Measurements from ENCODE around the gene UGT1A10. TPM values are rescaled to one million over a fixed set of nuclear protein-coding genes. Genes with fewer than 3 reads are reported as not detected.
"Not testable (repeated sequence)": the region's sequence is repeated elsewhere in the genome, so short reads cannot be mapped to it uniquely, and the experiment has no call there.

UGT1A10 gene
- polyA plus RNA-seq, 1 donor from 2014 or later = not detected

DNA sequence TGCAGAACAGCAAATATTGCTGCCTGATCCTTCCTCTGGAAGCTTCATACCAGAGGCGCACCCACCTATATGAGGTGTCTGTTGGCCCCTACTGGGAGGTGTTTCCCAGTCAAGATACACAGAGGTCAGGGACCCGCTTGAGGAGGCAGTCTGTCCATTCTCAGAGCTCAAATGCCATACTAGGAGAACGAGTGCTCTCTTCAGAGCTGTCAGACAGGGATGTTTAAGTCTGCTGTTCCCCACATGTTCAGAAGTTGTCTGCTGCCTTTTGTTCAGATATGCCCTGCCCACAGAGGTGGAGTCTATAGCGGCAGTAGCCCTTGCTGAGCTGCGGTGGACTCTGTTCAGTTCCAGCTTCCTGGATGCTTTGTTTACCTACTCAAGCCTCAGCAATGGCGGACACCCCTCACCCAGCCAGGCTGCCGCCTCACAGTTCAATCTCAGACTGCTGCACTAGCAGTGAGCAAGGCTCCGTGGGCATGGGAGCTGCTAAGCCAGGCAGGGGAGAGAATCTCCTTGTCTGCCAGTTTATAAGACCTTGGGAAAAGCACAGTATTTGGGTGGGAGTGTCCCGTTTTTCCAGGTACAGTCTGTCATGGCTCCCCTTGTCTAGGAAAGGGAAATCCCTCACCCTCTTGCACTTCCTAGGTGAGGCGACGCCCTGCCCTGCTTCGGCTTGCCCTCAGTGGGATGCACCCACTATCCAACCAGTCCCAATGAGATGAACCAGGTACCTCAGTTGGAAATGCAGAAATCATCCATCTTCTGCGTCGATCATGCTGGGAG lies 100.8 kb downstream of the UGT1A10 start:
- not testable (repeated sequence) for H3K79me2 ChIP-seq (replicated peaks; ENCODE audit: insufficient read depth, low read length); H3K4me3 ChIP-seq (ENCODE audit: low read length); H2AFZ ChIP-seq (ENCODE audit: low read depth, low read length); H3K27ac ChIP-seq (ENCODE audit: low read length); H3F3A ChIP-seq (ENCODE audit: insufficient read depth, low read length, poor library complexity, severe bottlenecking); H3K9ac ChIP-seq (ENCODE audit: low read length); H3K36me3 ChIP-seq (ENCODE audit: insufficient read depth, low read length); H4K20me1 ChIP-seq (ENCODE audit: insufficient read depth); H3K4me2 ChIP-seq (ENCODE audit: low read length); H3K9me2 ChIP-seq (ENCODE audit: insufficient read depth, low read length); H3K27me3 ChIP-seq (ENCODE audit: insufficient read depth, low read depth, low read length); H3K9me3 ChIP-seq (ENCODE audit: low read length)

DNA sequence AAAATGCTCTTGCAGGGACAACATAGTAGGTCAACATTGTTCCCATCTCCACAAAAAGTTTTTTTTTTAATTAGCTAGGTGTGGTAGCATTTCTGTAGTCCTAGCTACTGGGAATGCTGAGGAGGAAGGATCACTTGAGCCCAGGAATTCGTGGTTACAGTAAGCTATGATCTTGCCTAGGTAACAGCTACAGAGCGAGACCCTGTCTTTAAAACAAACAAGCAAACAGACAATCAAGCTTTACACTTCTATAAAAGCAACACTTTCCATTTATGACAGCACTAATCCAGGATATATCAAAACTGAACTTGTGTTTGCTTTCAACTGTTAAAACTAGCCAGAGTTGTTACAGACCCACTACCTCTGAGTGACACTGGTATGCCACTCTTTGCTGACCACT lies 104.6 kb downstream of the UGT1A10 start:
- Histone ChIP-seq H3K36me3 (ENCODE audit: insufficient read depth, low read length) (no peaks in the 10 kb centered on the region), H2AFZ (ENCODE audit: low read depth, low read length) (no peak overlapping the region), H3K4me3 (ENCODE audit: low read length) (no peak overlapping the region), H3F3A (ENCODE audit: insufficient read depth, low read length, poor library complexity, severe bottlenecking) (no peaks in the 10 kb centered on the region), H3K4me2 (ENCODE audit: low read length) (no peak overlapping the region), H3K9ac (ENCODE audit: low read length) (no peak overlapping the region), H4K20me1 (ENCODE audit: insufficient read depth) (no peaks in the 10 kb centered on the region), H3K9me3 (ENCODE audit: low read length) (no peaks in the 10 kb centered on the region), H3K79me2 (replicated peaks; ENCODE audit: insufficient read depth, low read length) (no peaks in the 10 kb centered on the region), H3K27me3 (ENCODE audit: insufficient read depth, low read depth, low read length) (no peaks in the 10 kb centered on the region), H3K9me2 (ENCODE audit: insufficient read depth, low read length) (no peaks in the 10 kb centered on the region), H3K27ac (ENCODE audit: low read length) (no peak overlapping the region)
- no peak for TF ChIP-seq SMC3 (conservative IDR thresholded peaks at IDR 0.05; ENCODE audit: poor library complexity)
- TF ChIP-seq, protein P1, sequence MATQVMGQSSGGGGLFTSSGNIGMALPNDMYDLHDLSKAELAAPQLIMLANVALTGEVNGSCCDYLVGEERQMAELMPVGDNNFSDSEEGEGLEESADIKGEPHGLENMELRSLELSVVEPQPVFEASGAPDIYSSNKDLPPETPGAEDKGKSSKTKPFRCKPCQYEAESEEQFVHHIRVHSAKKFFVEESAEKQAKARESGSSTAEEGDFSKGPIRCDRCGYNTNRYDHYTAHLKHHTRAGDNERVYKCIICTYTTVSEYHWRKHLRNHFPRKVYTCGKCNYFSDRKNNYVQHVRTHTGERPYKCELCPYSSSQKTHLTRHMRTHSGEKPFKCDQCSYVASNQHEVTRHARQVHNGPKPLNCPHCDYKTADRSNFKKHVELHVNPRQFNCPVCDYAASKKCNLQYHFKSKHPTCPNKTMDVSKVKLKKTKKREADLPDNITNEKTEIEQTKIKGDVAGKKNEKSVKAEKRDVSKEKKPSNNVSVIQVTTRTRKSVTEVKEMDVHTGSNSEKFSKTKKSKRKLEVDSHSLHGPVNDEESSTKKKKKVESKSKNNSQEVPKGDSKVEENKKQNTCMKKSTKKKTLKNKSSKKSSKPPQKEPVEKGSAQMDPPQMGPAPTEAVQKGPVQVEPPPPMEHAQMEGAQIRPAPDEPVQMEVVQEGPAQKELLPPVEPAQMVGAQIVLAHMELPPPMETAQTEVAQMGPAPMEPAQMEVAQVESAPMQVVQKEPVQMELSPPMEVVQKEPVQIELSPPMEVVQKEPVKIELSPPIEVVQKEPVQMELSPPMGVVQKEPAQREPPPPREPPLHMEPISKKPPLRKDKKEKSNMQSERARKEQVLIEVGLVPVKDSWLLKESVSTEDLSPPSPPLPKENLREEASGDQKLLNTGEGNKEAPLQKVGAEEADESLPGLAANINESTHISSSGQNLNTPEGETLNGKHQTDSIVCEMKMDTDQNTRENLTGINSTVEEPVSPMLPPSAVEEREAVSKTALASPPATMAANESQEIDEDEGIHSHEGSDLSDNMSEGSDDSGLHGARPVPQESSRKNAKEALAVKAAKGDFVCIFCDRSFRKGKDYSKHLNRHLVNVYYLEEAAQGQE (IDR thresholded peaks at IDR 0.05; ENCODE audit: borderline replicate concordance) = no peak
- no peak for TF ChIP-seq EZH2 (IDR thresholded peaks at IDR 0.05; ENCODE audit: borderline replicate concordance, insufficient read depth, low read length, poor library complexity, severe bottlenecking)
- no peak for TF ChIP-seq RAD21 (conservative IDR thresholded peaks at IDR 0.05)
- TF ChIP-seq, protein P2, sequence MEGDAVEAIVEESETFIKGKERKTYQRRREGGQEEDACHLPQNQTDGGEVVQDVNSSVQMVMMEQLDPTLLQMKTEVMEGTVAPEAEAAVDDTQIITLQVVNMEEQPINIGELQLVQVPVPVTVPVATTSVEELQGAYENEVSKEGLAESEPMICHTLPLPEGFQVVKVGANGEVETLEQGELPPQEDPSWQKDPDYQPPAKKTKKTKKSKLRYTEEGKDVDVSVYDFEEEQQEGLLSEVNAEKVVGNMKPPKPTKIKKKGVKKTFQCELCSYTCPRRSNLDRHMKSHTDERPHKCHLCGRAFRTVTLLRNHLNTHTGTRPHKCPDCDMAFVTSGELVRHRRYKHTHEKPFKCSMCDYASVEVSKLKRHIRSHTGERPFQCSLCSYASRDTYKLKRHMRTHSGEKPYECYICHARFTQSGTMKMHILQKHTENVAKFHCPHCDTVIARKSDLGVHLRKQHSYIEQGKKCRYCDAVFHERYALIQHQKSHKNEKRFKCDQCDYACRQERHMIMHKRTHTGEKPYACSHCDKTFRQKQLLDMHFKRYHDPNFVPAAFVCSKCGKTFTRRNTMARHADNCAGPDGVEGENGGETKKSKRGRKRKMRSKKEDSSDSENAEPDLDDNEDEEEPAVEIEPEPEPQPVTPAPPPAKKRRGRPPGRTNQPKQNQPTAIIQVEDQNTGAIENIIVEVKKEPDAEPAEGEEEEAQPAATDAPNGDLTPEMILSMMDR (IDR thresholded peaks at IDR 0.05; ENCODE audit: poor library complexity, severe bottlenecking) = no peak
- TF ChIP-seq POLR2AphosphoS5 (IDR thresholded peaks at IDR 0.05) = no peak
- TF ChIP-seq MXI1 (conservative IDR thresholded peaks at IDR 0.05; ENCODE audit: poor library complexity, severe bottlenecking) = no peak
- TF ChIP-seq TAF1 (IDR thresholded peaks at IDR 0.05; ENCODE audit: low read depth) = no peak
- no peak for TF ChIP-seq EP300 (conservative IDR thresholded peaks at IDR 0.05; ENCODE audit: poor library complexity, severe bottlenecking)

All from neural cell (in vitro differentiated cells).